ENCODE data around the gene IGSF8.

The IGSF8 gene

GRCh38 chr1:160131803-160132565 is 33.6 kb upstream of the IGSF8 start:
- no peak overlapping the region for H3K4me2 ChIP-seq (ENCODE audit: low read length)
- TF ChIP-seq EZH2phosphoT487 (IDR thresholded peaks at IDR 0.05; ENCODE audit: low read depth) = no peak
- TF ChIP-seq, protein P1, sequence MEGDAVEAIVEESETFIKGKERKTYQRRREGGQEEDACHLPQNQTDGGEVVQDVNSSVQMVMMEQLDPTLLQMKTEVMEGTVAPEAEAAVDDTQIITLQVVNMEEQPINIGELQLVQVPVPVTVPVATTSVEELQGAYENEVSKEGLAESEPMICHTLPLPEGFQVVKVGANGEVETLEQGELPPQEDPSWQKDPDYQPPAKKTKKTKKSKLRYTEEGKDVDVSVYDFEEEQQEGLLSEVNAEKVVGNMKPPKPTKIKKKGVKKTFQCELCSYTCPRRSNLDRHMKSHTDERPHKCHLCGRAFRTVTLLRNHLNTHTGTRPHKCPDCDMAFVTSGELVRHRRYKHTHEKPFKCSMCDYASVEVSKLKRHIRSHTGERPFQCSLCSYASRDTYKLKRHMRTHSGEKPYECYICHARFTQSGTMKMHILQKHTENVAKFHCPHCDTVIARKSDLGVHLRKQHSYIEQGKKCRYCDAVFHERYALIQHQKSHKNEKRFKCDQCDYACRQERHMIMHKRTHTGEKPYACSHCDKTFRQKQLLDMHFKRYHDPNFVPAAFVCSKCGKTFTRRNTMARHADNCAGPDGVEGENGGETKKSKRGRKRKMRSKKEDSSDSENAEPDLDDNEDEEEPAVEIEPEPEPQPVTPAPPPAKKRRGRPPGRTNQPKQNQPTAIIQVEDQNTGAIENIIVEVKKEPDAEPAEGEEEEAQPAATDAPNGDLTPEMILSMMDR (IDR thresholded peaks at IDR 0.05; ENCODE audit: low read depth, low read length) = no peak
- H3K27ac ChIP-seq (ENCODE audit: low read length) = no peak overlapping the region
- H3K4me1 ChIP-seq (ENCODE audit: low read length) = peaks cover 18% of the 10 kb centered on the region
- H3K79me2 ChIP-seq (ENCODE audit: low read length) = no peaks in the 10 kb centered on the region
- H3K4me3 ChIP-seq (ENCODE audit: low read length) = no peak overlapping the region
- H3K9ac ChIP-seq (ENCODE audit: low read length) = no peak overlapping the region
- peaks cover 18% of the 10 kb centered on the region; the same call in 1 of the 2 replicates for H3K27me3 ChIP-seq (ENCODE audit: low read depth, low read length)
- no peak overlapping the region for H2AFZ ChIP-seq (ENCODE audit: low read depth, low read length)
- H3K9me3 ChIP-seq (ENCODE audit: insufficient read depth, low read length) = no peaks in the 10 kb centered on the region
- H3K36me3 ChIP-seq (replicated peaks; ENCODE audit: low read depth, low read length) = no peaks in the 10 kb centered on the region
- H4K20me1 ChIP-seq (ENCODE audit: insufficient read depth, low read length) = no peaks in the 10 kb centered on the region

DNA sequence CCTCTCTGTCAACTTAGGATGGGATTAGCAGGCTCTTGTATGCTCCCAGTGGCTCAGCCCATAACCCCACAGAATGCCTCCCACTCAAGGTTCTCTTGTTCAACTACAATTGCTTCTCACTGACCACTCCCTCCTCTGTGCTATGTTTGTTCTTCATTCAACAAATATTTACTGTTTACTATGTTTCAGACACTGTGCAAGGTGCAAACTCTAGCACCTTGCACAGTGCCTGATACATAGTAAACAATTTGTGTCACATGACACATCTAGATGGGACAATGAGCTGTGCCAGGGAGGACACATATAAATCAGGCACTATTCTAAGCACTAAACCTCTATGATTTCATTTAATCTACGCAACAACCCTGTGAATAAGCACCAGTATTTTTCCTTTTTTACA is 32.5 kb upstream of the IGSF8 start:
- H3K27me3 ChIP-seq (ENCODE audit: low read depth, low read length) = peaks cover 18% of the 10 kb centered on the region; the same call in 1 of the 2 replicates
- no peak overlapping the region for H3K9ac ChIP-seq (ENCODE audit: low read length)
- TF ChIP-seq, protein P1 (IDR thresholded peaks at IDR 0.05; ENCODE audit: low read depth, low read length) = no peak
- no peak for TF ChIP-seq EZH2phosphoT487 (IDR thresholded peaks at IDR 0.05; ENCODE audit: low read depth)
- H3K4me3 ChIP-seq (ENCODE audit: low read length) = no peak overlapping the region
- no peaks in the 10 kb centered on the region for H4K20me1 ChIP-seq (ENCODE audit: insufficient read depth, low read length)
- H3K79me2 ChIP-seq (ENCODE audit: low read length) = no peaks in the 10 kb centered on the region
- no peaks in the 10 kb centered on the region for H3K9me3 ChIP-seq (ENCODE audit: insufficient read depth, low read length)
- H3K4me2 ChIP-seq (ENCODE audit: low read length) = no peak overlapping the region
- H3K36me3 ChIP-seq (replicated peaks; ENCODE audit: low read depth, low read length) = no peaks in the 10 kb centered on the region
- H3K27ac ChIP-seq (ENCODE audit: low read length) = no peak overlapping the region
- H2AFZ ChIP-seq (ENCODE audit: low read depth, low read length) = no peak overlapping the region
- H3K4me1 ChIP-seq (ENCODE audit: low read length) = peaks cover 18% of the 10 kb centered on the region

- no peak overlapping the region for H3K4me2 ChIP-seq (ENCODE audit: low read length)
- no peak overlapping the region for H3K9ac ChIP-seq (ENCODE audit: low read length)
- no peaks in the 10 kb centered on the region for H3K79me2 ChIP-seq (ENCODE audit: low read length)
- H3K4me3 ChIP-seq (ENCODE audit: low read length) = no peak overlapping the region
- no peaks in the 10 kb centered on the region for H3K36me3 ChIP-seq (replicated peaks; ENCODE audit: low read depth, low read length)
- no peaks in the 10 kb centered on the region for H4K20me1 ChIP-seq (ENCODE audit: insufficient read depth, low read length)
- H3K27ac ChIP-seq (ENCODE audit: low read length) = no peak overlapping the region
- H3K27me3 ChIP-seq (ENCODE audit: low read depth, low read length) = peaks cover 18% of the 10 kb centered on the region; the same call in 1 of the 2 replicates
- TF ChIP-seq EZH2phosphoT487 (IDR thresholded peaks at IDR 0.05; ENCODE audit: low read depth) = no peak
- TF ChIP-seq, protein P1 (IDR thresholded peaks at IDR 0.05; ENCODE audit: low read depth, low read length) = no peak
- H2AFZ ChIP-seq (ENCODE audit: low read depth, low read length) = no peak overlapping the region
- H3K4me1 ChIP-seq (ENCODE audit: low read length) = peaks cover 17% of the 10 kb centered on the region
- H3K9me3 ChIP-seq (ENCODE audit: insufficient read depth, low read length) = no peaks in the 10 kb centered on the region
Measured at GRCh38 chr1:160130486-160130885, 32.1 kb upstream of the IGSF8 start.

DNA sequence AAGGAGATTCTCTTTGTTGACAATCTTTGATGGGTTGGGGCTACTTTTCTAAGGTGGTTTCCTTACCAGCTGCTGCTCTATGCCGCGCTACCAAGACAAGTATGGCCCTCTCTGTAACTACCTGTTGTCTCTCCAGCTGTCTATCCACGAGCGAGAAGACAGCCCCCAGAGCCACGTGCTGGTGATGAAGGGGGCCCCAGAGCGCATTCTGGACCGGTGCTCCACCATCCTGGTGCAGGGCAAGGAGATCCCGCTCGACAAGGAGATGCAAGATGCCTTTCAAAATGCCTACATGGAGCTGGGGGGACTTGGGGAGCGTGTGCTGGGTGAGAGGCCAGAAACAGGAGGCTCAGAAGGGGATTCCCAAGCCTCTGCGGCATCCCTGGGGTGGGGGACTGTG is 31.5 kb upstream of the IGSF8 start:
- no peak overlapping the region for H2AFZ ChIP-seq (ENCODE audit: low read depth, low read length)
- H3K4me2 ChIP-seq (ENCODE audit: low read length) = no peak overlapping the region
- H3K79me2 ChIP-seq (ENCODE audit: low read length) = no peaks in the 10 kb centered on the region
- no peaks in the 10 kb centered on the region for H3K36me3 ChIP-seq (replicated peaks; ENCODE audit: low read depth, low read length)
- TF ChIP-seq EZH2phosphoT487 (IDR thresholded peaks at IDR 0.05; ENCODE audit: low read depth) = no peak
- TF ChIP-seq, protein P1 (IDR thresholded peaks at IDR 0.05; ENCODE audit: low read depth, low read length) = no peak
- H3K27me3 ChIP-seq (ENCODE audit: low read depth, low read length) = peaks cover 18% of the 10 kb centered on the region; the same call in 1 of the 2 replicates
- H4K20me1 ChIP-seq (ENCODE audit: insufficient read depth, low read length) = no peaks in the 10 kb centered on the region
- H3K9ac ChIP-seq (ENCODE audit: low read length) = no peak overlapping the region
- no peaks in the 10 kb centered on the region for H3K9me3 ChIP-seq (ENCODE audit: insufficient read depth, low read length)
- no peak overlapping the region for H3K27ac ChIP-seq (ENCODE audit: low read length)
- H3K4me3 ChIP-seq (ENCODE audit: low read length) = no peak overlapping the region
- peaks cover 12% of the 10 kb centered on the region for H3K4me1 ChIP-seq (ENCODE audit: low read length)
